ENCODE measurements around the gene SRMS. TPM values are rescaled to one million over a fixed set of nuclear protein-coding genes. Genes with fewer than 3 reads are reported as not detected.
"Not testable (repeated sequence)": the region's sequence is repeated elsewhere in the genome, so short reads cannot be mapped to it uniquely, and the experiment has no call there.

Gene SRMS
- polyA plus RNA-seq, 1 experiment, result not detected

- no peak for DNase-seq (ENCODE audit: low read depth, low spot score)
- Histone ChIP-seq H3K9me3 (ENCODE audit: control insufficient read depth, insufficient read depth, low read length) (no peaks in the 10 kb centered on the region; the same call in 1 of the 2 replicates), H3K27ac (ENCODE audit: low read depth, low read length) (no peak overlapping the region), H3K4me3 (ENCODE audit: low read depth, low read length) (no peak overlapping the region), H3K27me3 (ENCODE audit: control insufficient read depth, insufficient read depth, low read length) (no peaks in the 10 kb centered on the region)
- POLR2A ChIA-PET, result no interaction called here
- CTCF ChIA-PET, result interaction anchor here (1.9 kb wide), 1 partner anchor 34 kb away, joined by 5 read pairs; the partner anchor contains the start of gene PTK6
- TF ChIP-seq, protein P1, sequence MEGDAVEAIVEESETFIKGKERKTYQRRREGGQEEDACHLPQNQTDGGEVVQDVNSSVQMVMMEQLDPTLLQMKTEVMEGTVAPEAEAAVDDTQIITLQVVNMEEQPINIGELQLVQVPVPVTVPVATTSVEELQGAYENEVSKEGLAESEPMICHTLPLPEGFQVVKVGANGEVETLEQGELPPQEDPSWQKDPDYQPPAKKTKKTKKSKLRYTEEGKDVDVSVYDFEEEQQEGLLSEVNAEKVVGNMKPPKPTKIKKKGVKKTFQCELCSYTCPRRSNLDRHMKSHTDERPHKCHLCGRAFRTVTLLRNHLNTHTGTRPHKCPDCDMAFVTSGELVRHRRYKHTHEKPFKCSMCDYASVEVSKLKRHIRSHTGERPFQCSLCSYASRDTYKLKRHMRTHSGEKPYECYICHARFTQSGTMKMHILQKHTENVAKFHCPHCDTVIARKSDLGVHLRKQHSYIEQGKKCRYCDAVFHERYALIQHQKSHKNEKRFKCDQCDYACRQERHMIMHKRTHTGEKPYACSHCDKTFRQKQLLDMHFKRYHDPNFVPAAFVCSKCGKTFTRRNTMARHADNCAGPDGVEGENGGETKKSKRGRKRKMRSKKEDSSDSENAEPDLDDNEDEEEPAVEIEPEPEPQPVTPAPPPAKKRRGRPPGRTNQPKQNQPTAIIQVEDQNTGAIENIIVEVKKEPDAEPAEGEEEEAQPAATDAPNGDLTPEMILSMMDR (IDR thresholded peaks at IDR 0.05; ENCODE audit: low read depth, low read length), result no peak
Measured at GRCh38 chr20:63572071-63572787, 24.7 kb upstream of the SRMS start.

DNA sequence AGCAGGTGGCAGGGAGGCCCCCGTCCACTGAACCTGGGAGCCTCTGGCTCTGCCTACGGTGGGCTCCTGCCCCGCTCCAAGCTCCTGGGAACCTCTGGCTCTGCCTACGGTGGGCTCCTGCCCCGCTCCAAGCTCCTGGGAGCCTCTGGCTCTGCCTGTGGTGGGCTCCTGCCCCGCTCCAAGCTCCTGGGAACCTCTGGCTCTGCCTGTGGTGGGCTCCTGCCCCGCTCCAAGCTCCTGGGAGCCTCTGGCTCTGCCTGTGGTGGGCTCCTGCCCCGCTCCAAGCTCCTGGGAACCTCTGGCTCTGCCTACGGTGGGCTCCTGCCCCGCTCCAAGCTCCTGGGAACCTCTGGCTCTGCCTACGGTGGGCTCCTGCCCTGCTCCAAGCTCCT, 23.5 kb upstream of the SRMS start:
- POLR2A ChIA-PET, result interaction anchor here (0.7 kb wide), 1 partner anchor 110 kb away, joined by 4 read pairs; no protein-coding TSS in a partner anchor
- H3K27ac ChIP-seq (ENCODE audit: low read depth, low read length); H3K9me3 ChIP-seq (ENCODE audit: control insufficient read depth, insufficient read depth, low read length); CTCF ChIA-PET; H3K27me3 ChIP-seq (ENCODE audit: control insufficient read depth, insufficient read depth, low read length); H3K4me3 ChIP-seq (ENCODE audit: low read depth, low read length); DNase-seq (ENCODE audit: low read depth, low spot score): not testable (repeated sequence)

DNA sequence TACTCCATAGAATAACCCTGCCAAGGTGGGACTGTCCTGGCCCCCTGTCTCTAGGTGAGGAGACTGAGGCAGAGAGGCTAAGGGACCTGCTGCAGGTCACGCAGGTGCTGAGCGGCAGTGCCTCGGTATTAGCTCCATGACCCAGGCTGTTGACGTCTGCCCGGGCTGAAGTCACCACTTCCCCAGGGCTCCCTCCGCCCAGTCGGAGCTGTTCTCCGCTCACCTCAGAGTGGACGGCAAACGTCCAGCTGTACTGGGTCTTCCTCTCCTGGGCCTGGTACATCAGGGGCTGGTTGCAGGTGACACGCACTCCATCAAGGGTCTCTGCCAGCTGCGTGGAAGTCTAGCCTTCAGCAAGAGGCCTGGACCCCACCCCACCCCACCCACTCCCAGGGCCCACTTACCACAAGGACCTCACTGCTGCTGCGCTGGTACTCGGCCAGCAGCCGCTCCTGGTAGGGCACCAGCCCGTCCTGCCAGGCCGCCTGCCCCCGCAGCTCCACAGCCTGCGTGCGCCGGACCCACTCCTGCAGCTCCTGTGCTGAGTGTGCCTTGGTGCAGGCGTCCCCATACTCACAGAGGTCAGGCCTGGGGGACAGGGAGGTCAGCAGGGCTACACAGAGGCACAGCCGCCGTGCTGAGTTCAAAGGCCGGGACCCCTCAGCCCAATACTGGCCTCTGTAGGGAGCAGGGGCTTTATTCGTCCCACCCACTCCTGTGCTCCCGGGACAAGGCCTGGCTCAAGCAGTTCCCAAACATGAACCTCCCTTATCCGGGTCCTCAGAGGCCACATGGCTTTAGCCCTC, 22.9 kb upstream of the SRMS start:
- Histone ChIP-seq H3K27me3 (ENCODE audit: control insufficient read depth, insufficient read depth, low read length) (no peaks in the 10 kb centered on the region), H3K27ac (ENCODE audit: low read depth, low read length) (no peak overlapping the region), H3K4me3 (ENCODE audit: low read depth, low read length) (no peak overlapping the region), H3K9me3 (ENCODE audit: control insufficient read depth, insufficient read depth, low read length) (no peaks in the 10 kb centered on the region; the same call in 1 of the 2 replicates)
- ChIA-PET CTCF (no interaction called here), POLR2A (no interaction called here)
- TF ChIP-seq, protein P1 (IDR thresholded peaks at IDR 0.05; ENCODE audit: low read depth, low read length), result no peak
- DNase-seq (ENCODE audit: low read depth, low spot score), result no peak

DNA sequence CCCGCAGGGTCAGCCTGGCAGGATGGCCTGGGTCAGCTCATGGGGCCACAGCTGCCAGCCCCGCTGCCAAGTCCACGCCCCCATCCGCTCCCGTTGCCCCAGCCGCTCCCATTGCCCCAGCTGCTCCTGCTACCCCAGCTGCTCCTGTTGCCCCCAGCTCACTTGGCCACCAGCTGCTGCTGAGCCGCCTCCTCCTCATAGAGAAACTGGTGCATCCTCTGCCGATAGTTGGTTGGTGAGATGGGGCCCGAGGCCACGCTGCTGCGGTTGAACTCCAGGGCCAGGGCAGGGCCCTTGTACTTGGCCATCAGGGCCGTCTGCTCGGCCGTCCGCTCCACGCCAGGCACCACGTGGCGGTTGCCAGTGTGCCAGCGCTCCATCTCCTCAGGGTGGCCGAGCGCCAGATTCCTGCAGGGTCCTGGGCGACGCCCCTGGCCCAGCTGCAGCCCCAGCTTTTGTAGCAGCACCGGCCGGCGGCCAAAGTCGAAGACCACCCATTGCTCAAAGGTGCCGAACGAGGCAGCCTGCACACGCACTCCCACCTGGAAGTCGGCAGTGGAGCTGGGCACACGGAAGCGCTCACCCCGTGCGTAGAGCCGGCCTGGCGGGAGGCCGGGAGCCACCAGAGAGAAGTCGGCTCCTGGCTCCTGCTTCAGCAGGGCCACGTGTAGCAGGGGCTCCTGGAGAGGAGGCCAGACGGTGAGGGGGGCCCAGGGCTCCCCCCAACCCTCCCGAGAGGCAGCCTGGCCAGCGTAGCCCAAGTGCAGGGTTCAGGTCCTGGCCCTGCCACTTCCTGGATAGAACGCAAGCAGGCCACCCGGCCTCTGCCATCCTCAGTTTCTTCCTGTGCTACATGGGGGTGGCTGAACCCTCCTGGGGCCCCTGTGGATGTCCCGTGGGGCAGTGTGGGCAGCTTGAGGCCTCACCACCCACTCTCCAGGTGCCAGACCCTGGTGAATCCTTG, 21.7 kb upstream of the SRMS start:
- Histone ChIP-seq H3K27ac (ENCODE audit: low read depth, low read length) (no peak overlapping the region), H3K4me3 (ENCODE audit: low read depth, low read length) (no peak overlapping the region), H3K9me3 (ENCODE audit: control insufficient read depth, insufficient read depth, low read length) (no peaks in the 10 kb centered on the region; the same call in 1 of the 2 replicates), H3K27me3 (ENCODE audit: control insufficient read depth, insufficient read depth, low read length) (no peaks in the 10 kb centered on the region)
- DNase-seq (ENCODE audit: low read depth, low spot score), result no peak
- TF ChIP-seq, protein P1 (IDR thresholded peaks at IDR 0.05; ENCODE audit: low read depth, low read length), result no peak
- ChIA-PET POLR2A (no interaction called here), CTCF (no interaction called here)

Data from AG04450 (cell line).